NT2/D1 (cell line): ENCODE data around the gene VAV2.

Experiments used
- DNase-seq: peaks from one replicate; pipeline ENCODE4 v3.0.0-alpha.2; 2011; ENCODE audit warnings: low read depth, low spot score
- H3K27me3 ChIP-seq: 2 replicates; pipeline ENCODE4 v1.6.0; 2011; ENCODE audit warnings: mild to moderate bottlenecking; ENCODE audit not compliant: insufficient read length, insufficient read depth
- H3K36me3 ChIP-seq: 2 replicates; pipeline ENCODE4 v1.6.1; 2011; ENCODE audit warnings: mild to moderate bottlenecking, low read length, mixed read lengths; ENCODE audit not compliant: insufficient read depth, insufficient read length
- H3K4me1 ChIP-seq: 2 replicates; pipeline ENCODE4 v1.5.1; 2011; ENCODE audit not compliant: insufficient read depth, insufficient read length
- H3K4me3 ChIP-seq: 2 replicates; pipeline ENCODE4 v1.5.1; 2011; ENCODE audit warnings: low read depth; ENCODE audit not compliant: insufficient read length
- H3K9ac ChIP-seq: 2 replicates; pipeline ENCODE4 v1.6.0; 2011; ENCODE audit warnings: low read depth; ENCODE audit not compliant: insufficient read length
- H3K9me3 ChIP-seq: 2 replicates; pipeline ENCODE4 v1.5.1; 2011; ENCODE audit warnings: mild to moderate bottlenecking, low read length; ENCODE audit not compliant: insufficient read depth
- SUZ12 ChIP-seq: IDR thresholded peaks from 2 replicates; pipeline ENCODE4 v1.6.1; 2011; ENCODE audit not compliant: insufficient read length, insufficient read depth; ENCODE audit errors: extremely low read depth
- YY1 ChIP-seq: IDR thresholded peaks from 2 replicates; pipeline ENCODE4 v1.6.1; 2011; ENCODE audit not compliant: insufficient read length, insufficient read depth
- ZNF274 ChIP-seq: IDR thresholded peaks from 2 replicates; pipeline ENCODE4 v1.6.1; 2011; ENCODE audit warnings: mild to moderate bottlenecking, low read depth, low read length

The VAV2 gene

DNA sequence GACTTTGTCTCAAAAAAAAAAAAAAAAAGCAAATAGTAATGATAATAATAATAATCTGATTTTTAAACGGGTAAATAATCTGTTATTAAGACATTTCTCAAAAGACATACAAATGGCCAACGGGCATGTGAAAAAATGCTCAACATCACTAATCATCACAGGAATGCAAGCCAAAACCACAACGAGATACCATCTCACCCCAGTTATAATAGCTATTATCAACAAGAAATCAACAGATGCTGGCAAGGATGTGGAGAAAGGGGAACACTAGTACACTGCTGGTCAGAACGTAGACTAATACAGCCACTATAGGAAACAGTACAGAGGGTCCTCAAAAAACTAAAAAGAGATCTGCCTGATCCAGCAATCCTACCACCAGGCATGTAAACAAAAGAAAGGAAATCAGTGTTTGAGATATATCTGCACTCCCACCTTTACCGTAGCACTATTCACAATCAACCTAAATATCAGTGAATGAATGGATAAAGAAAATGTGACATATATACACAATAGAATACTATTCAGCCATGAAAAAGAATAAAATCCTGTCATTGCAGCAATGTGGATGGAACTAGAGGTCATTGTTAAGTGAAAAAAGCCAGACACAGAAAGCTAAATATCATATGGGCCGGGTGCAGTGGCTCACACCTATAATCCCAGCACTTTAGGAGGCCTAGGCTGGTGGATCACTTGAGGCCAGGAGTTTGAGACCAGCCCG lies 24.9 kb downstream of the VAV2 start:
- H3K4me3 ChIP-seq, result no peak overlapping the region
- H3K4me1 ChIP-seq, result peaks cover 21% of the 10 kb centered on the region
- TF ChIP-seq SUZ12, result no peak
- no peak for TF ChIP-seq ZNF274
- no peak for TF ChIP-seq YY1
- H3K36me3 ChIP-seq, result no peaks in the 10 kb centered on the region
- H3K9ac ChIP-seq, result no peak overlapping the region
- DNase-seq, result no peak
- peaks cover 17% of the 10 kb centered on the region for H3K9me3 ChIP-seq
- no peaks in the 10 kb centered on the region for H3K27me3 ChIP-seq

DNA sequence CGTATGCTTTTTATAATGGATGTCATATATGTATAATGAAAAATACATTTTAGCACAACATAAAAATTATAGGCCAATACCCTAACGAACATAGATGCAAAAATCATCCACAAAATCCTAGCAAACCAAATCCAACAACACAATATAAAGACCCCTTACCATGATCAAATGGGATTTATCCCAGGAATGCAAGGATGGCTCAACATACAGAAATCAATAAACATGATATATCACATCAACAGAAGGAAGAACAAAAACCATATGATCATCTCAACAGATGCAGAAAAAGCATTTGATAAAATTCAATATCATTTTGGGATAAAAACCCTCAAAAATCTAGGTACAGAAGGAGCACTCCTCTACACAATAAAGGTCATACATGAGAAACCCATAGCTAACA lies 27.7 kb downstream of the VAV2 start:
- Histone ChIP-seq H3K9me3 (peaks cover 17% of the 10 kb centered on the region), H3K4me3 (no peak overlapping the region), H3K27me3 (no peaks in the 10 kb centered on the region), H3K36me3 (no peaks in the 10 kb centered on the region), H3K9ac (no peak overlapping the region), H3K4me1 (peaks cover 22% of the 10 kb centered on the region)
- DNase-seq, result no peak
- TF ChIP-seq ZNF274, result no peak
- TF ChIP-seq SUZ12, result no peak
- TF ChIP-seq YY1, result no peak

DNA sequence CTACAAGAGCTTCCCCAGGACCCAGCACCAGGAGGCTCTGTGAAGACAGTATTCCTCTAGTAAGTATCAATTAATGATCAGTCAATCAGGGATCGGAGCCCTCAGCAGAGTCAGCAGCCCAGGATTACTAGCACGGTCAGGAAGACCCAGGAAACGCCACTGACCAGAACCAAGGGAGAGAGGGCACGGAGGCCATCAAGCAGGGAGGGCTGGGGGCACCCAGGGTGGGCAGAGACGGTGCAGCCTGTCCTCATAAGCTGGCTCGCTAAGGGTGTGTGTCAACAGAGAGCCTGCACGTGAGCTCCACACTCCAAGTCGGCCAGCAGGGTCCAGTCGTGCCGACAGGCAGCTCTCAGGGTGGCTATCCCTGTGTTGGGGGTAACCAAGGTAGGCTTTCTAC lies 29.0 kb downstream of the VAV2 start:
- no peak for TF ChIP-seq YY1
- no peak for TF ChIP-seq SUZ12
- TF ChIP-seq ZNF274, result no peak
- Histone ChIP-seq H3K27me3 (no peaks in the 10 kb centered on the region), H3K9ac (no peak overlapping the region), H3K36me3 (no peaks in the 10 kb centered on the region), H3K9me3 (peaks cover 17% of the 10 kb centered on the region), H3K4me3 (no peak overlapping the region), H3K4me1 (peaks cover 31% of the 10 kb centered on the region)
- DNase-seq, result no peak

DNA sequence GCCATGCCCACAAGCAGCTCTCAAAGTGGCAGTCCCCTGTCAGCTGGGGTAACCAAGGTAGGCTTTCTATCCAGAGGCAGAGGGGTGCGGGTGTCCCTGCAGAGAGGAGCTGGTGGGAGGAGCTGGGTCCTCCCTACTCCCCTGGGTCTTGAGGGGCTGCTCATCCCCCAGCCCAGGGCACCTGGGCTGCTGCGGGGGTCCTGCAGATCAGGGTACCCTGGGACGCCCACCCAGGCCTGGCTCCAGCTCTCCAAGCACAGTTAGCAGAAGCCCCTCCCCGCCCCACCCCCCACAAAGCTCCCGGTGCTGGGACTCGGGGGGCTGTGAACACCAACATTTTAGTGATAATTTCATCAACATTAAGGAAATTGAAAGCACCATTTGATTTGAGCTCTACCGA lies 29.8 kb downstream of the VAV2 start:
- Histone ChIP-seq H3K9ac (no peak overlapping the region), H3K9me3 (peaks cover 17% of the 10 kb centered on the region), H3K36me3 (no peaks in the 10 kb centered on the region), H3K4me3 (no peak overlapping the region), H3K27me3 (no peaks in the 10 kb centered on the region), H3K4me1 (peaks cover 34% of the 10 kb centered on the region)
- TF ChIP-seq SUZ12 (no peak), ZNF274 (no peak), YY1 (no peak)
- DNase-seq, result no peak

DNA sequence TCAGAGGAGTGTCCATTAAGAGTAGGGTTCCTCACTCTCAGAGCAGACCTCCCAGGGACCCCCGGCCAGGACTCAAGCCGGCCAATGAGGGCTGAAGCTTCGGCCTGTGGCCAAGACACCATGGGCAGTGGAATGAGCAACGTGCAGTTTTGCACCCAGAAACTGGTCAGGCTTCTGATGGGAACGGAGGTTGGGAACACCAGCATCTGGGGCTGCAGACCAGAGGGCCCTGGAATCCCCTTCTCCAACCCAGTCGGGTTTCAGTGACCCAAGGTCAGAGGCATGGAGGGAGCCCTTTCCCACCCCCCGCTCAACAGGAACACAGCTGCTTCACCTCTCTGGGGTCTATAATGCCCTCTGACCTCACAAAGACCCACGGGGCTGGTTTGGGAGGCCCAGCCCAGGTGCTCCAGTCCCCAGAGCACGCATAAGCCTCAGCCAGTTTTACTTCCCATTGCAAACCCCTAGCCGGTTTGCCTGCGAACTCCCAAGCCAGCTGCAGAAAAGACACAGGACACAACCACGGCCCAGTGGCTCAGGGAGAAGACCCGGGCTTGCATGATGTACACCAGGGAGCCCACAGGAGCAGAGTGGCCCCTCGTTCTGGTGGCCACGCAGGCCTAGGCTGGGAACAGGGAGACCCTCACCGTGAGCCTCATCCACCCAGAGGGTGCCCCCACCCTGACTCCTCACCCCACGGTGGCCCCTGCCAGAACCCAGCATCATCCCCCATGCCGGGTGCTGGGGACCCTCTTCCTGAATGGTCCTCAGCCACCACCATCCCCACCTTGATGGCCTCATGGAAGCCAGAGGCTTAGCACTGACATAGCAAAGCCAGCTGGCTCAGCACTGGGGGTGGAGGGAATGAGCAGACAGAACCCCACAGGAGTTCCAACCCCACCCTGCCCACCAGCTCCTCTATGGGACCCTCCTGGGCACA lies 30.6 kb downstream of the VAV2 start:
- Histone ChIP-seq H3K27me3 (no peaks in the 10 kb centered on the region), H3K4me1 (peaks cover 41% of the 10 kb centered on the region), H3K9me3 (peaks cover 17% of the 10 kb centered on the region), H3K9ac (peak overlapping the region; percentile 25), H3K36me3 (no peaks in the 10 kb centered on the region), H3K4me3 (no peak overlapping the region)
- no peak for DNase-seq
- no peak for TF ChIP-seq ZNF274

DNA sequence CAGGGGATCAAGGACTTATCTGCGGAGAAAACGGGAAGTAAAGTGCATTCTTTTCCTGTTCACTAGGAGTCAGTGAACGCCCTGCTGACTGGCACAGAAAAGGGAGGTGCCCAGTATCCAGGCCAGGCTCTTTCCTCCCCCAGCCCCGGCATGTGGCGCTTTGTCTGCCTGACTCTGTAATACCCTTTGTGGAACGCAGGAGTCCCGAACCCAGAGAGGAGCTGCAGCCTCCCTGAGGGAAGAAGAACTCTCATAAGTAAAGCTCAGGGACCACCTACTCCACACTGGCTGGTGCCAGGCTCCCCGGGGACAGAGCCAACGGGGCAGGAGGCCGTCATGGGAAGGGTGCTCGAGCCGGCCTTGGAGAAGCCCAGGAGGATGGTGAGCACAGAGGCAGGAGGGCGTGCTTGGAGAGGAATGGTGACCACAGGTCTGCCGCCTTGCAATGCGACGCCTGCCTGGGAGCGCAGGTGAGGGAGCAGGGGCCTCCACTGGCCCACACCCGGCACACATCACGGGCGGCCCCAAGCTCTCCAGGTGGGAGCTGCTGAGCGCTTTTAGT lies 31.5 kb downstream of the VAV2 start:
- H3K4me1 ChIP-seq, result peaks cover 45% of the 10 kb centered on the region
- H3K27me3 ChIP-seq, result no peaks in the 10 kb centered on the region
- H3K4me3 ChIP-seq, result no peak overlapping the region
- H3K9me3 ChIP-seq, result peaks cover 16% of the 10 kb centered on the region
- no peak for TF ChIP-seq ZNF274
- no peak for TF ChIP-seq SUZ12
- no peak for TF ChIP-seq YY1
- DNase-seq, result no peak
- no peaks in the 10 kb centered on the region for H3K36me3 ChIP-seq
- peak overlapping the region; percentile 17 for H3K9ac ChIP-seq
